Upper lobe of right lung (tissue), 1 donor: ENCODE data around the gene AKR1C2. TPM values are rescaled to one million over a fixed set of nuclear protein-coding genes. Genes with fewer than 3 reads are reported as not detected.
"Not testable (repeated sequence)": the region's sequence is repeated elsewhere in the genome, so short reads cannot be mapped to it uniquely, and the experiment has no call there.

Experiments
- ATAC-seq: fragments of 200-7000 bp; cut with Tn5 transposase; one replicate; pipeline ENCODE4 v1.9.1; 2020; ENCODE audit warnings: mild to moderate bottlenecking, moderate library complexity
- DNase-seq: peaks from one replicate; pipeline ENCODE4 v3.0.0-alpha.2; 2020
- H3K27ac ChIP-seq: fragments of 200-600 bp; one replicate; pipeline ENCODE4 v1.8.0; 2022
- H3K27me3 ChIP-seq: fragments of 200-600 bp; one replicate; pipeline ENCODE4 v1.8.0; 2022; ENCODE audit warnings: mild to moderate bottlenecking
- H3K36me3 ChIP-seq: fragments of 200-600 bp; one replicate; pipeline ENCODE4 v1.8.0; 2022
- H3K4me1 ChIP-seq: fragments of 200-600 bp; one replicate; pipeline ENCODE4 v1.8.0; 2022
- H3K4me3 ChIP-seq: fragments of 200-600 bp; one replicate; pipeline ENCODE4 v1.8.0; 2022; ENCODE audit warnings: mild to moderate bottlenecking
- H3K9me3 ChIP-seq: fragments of 200-600 bp; one replicate; pipeline ENCODE4 v1.8.0; 2022
- intact Hi-C: fragments of 100-400 bp; cut with DNase I; formaldehyde crosslinking; loops from one replicate; pipeline ENCODE4 v1.11.0; 2022
- total RNA-seq: library from RNA; stranded (reverse); fragmentation: NEBNext Ultra II Directional; extraction: Animal tissue kit (Norgen Biotek cat#: 25700); gene quantifications from one replicate; pipeline ENCODE4 v1.2.1, GENCODE V29; 2021
- TF ChIP-seq, protein P1 (sequence below): fragments of 200-600 bp; IDR thresholded peaks from one replicate; pipeline ENCODE4 v1.8.0; 2022; ENCODE audit warnings: antibody characterized with exemption
- donor health status: DM: no; HTN: yes; CAD: no; lungs with severe emphysema.

The AKR1C2 gene
- total RNA-seq, 1 donor from 2014 or later, result 22.5 TPM

DNA sequence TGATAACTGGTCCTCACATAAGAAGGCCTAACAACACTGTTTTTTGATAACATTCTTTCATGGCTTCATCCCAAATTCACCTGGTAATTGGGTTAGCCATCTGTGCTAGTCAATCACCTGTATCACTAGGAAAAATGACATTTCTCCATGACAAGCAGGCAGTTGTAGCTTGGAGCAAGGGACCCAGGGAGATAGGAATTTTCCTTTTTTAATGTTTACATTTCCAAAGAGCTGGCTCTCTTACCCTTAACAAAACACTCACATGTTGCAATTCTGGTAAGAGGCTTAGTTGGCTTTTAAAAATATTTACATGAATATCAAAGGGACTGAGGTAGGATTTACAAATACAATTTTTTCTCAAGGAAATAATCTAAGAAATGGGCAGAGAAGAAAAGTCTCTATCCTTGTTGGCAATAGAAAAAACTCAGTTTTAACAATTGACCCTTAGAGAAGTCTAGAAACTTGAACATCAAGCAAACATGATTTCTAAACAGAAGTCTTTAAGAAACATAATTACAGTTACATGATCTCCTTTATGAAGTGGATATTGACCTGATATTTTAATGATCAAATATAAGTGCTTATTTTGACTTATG, 56.5 kb downstream of the AKR1C2 start:
- Histone ChIP-seq H3K9me3 (no peaks in the 10 kb centered on the region), H3K27ac (peak overlapping the region; percentile 75), H3K4me3 (no peak overlapping the region), H3K27me3 (no peaks in the 10 kb centered on the region), H3K4me1 (peaks cover 31% of the 10 kb centered on the region), H3K36me3 (no peaks in the 10 kb centered on the region)
- TF ChIP-seq, protein P1, sequence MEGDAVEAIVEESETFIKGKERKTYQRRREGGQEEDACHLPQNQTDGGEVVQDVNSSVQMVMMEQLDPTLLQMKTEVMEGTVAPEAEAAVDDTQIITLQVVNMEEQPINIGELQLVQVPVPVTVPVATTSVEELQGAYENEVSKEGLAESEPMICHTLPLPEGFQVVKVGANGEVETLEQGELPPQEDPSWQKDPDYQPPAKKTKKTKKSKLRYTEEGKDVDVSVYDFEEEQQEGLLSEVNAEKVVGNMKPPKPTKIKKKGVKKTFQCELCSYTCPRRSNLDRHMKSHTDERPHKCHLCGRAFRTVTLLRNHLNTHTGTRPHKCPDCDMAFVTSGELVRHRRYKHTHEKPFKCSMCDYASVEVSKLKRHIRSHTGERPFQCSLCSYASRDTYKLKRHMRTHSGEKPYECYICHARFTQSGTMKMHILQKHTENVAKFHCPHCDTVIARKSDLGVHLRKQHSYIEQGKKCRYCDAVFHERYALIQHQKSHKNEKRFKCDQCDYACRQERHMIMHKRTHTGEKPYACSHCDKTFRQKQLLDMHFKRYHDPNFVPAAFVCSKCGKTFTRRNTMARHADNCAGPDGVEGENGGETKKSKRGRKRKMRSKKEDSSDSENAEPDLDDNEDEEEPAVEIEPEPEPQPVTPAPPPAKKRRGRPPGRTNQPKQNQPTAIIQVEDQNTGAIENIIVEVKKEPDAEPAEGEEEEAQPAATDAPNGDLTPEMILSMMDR, result no peak
- DNase-seq, result no peak
- intact Hi-C loops, result no loop called here
- peak; percentile 25 for ATAC-seq

DNA sequence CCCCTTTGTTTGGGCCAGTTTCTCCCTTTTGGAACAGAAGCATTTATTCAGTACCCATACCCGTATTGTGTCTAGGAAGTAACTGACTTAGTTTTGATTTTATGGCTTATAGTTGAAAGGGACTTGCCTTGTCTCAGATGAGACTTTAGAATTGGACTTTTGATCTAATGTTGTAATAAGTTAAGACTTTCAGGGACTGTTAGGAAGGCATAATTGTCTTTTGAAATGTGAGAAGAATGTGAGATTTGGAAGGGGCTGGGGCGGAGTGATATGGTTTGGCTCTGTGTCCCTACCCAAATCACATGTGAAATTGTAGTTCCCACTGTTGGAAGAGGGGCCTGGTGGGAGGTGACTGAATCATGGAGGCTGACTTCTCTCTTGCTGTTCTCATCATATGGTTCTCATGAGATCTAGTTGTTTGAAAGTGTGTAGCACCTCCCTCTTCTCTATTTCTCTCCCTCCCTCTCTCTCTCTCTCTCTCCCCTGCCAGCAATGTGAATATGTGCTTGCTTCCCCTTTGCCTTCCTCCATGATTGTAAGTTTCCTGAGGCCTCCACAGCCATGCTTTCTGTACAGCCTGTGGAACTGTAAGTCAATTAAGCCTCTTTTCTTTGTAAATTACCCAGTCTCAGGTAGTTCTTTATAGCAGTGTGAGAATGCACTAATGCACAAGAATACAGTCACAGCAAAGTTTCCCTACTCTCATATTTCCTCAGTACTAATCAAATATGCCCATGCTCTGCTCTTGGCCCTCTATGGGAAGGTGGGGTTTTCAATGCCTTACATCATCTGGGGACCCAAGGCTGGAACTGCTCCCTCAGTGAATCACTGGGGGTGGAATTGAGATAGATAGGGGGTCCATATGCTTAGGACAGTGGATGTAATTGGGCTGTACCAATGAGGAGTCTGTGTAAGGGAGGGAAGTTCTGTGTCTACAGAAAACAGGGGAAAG, 57.6 kb downstream of the AKR1C2 start:
- DNase-seq, result no peak
- Histone ChIP-seq H3K27ac (no peak overlapping the region), H3K36me3 (no peaks in the 10 kb centered on the region), H3K4me1 (peaks cover 36% of the 10 kb centered on the region), H3K4me3 (no peak overlapping the region), H3K9me3 (no peaks in the 10 kb centered on the region), H3K27me3 (no peaks in the 10 kb centered on the region)
- intact Hi-C loops, result no loop called here
- no peak for ATAC-seq
- TF ChIP-seq, protein P1, result no peak

DNA sequence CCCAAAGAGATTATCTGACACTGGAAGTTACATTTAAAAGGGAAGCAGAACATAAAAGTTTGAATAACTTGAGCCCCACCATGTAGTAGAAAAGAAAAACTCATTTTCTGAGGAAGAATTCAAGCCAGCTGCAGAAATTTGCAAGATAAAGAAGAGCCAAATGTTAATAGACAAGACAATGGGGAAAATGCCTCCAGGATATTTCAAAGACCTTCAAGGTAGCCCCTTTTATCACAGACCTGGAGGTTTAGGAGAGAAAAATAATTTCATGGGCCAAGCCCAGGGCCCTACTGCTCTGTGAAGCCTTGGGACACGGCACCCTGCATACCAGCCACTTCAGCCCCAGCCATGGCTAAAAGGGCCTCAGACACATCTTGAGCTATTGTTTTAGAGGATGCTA, 58.8 kb downstream of the AKR1C2 start:
- H3K9me3 ChIP-seq, result no peaks in the 10 kb centered on the region
- intact Hi-C loops, result no loop called here
- TF ChIP-seq, protein P1, result no peak
- H3K27ac ChIP-seq, result no peak overlapping the region
- ATAC-seq (no peak), DNase-seq (no peak)
- H3K27me3 ChIP-seq, result no peaks in the 10 kb centered on the region
- peaks cover 36% of the 10 kb centered on the region for H3K4me1 ChIP-seq
- H3K4me3 ChIP-seq, result no peak overlapping the region
- no peaks in the 10 kb centered on the region for H3K36me3 ChIP-seq

DNA sequence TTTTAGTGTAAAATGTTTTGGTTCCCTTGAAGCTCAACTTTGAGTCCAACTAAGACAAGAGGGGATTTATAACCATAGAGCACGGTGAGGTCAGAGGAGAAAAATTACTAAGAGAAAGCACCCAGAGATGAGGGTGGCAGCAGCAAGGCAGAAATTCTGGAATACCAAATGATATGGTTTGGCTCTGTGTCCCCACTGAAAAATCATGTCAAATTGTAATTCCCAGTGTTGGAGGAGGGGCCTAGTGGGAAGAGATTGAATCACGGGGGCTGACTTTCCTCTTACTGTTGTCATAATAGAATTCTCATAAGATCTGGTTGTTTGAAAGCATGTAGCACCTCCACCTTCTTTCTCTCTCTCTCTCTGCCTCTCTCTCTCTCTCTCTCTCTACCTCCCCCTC, 59.8 kb downstream of the AKR1C2 start:
- TF ChIP-seq, protein P1, result no peak
- intact Hi-C loops, result no loop called here

DNA sequence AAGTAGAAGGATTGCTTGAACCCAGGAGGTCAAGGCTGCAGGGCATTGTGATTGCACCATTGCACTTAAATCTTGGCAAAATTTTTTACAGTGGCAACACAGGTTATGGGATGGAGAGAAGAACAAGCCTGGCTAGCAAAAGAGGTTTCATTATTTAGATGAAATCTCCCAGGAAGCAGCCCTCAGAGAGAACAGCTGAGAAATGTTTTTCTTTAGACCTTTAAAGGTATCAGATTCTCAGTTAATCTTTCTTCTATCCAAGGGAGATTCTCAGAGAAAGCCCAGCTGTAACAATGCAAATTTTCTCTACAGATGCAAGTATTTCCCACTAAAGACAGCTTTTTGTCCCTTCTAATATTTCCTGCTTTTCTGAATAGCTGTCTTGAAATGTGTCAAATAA, 60.2 kb downstream of the AKR1C2 start:
- H3K9me3 ChIP-seq, intact Hi-C loops, DNase-seq, H3K36me3 ChIP-seq, H3K27me3 ChIP-seq, H3K4me3 ChIP-seq: not testable (repeated sequence)
- Histone ChIP-seq H3K4me1 (peaks cover 29% of the 10 kb centered on the region), H3K27ac (peak overlapping the region; percentile 49)
- ATAC-seq, result peak; percentile 19

More for the DNA sequence above, 59.8 kb downstream of the AKR1C2 start:
- Histone ChIP-seq H3K9me3 (no peaks in the 10 kb centered on the region), H3K4me1 (peaks cover 33% of the 10 kb centered on the region), H3K27ac (peak overlapping the region; percentile 42), H3K36me3 (no peaks in the 10 kb centered on the region), H3K4me3 (no peak overlapping the region), H3K27me3 (no peaks in the 10 kb centered on the region)
- no peak for DNase-seq
- ATAC-seq, result no peak

DNA sequence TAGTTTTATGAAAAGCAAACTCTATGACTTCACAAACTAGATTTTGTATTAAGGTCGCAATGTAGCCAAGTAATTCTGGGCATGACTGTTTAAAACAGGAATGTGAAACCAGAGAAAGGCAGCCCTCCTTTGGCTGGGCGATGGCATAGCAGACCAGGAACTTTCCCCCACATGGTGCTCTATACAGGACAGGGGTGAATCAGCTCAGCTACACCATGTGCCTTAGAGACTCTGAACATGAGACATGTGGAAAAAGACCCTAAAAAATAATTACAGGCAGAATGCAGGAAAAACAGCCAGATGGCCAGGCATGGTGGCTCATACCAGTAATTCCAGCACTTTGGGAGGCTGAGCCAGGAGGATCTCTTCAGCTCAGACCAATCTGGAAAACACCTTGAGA, 60.7 kb downstream of the AKR1C2 start:
- DNase-seq, H3K4me3 ChIP-seq, H3K36me3 ChIP-seq, intact Hi-C loops, H3K9me3 ChIP-seq, H3K27me3 ChIP-seq: not testable (repeated sequence)
- H3K4me1 ChIP-seq, result peaks cover 24% of the 10 kb centered on the region
- peak overlapping the region; percentile 49 for H3K27ac ChIP-seq
- peak; percentile 73 for ATAC-seq
